Prostate gland (tissue), 2 donors: Measurements from ENCODE around the gene KAZN.

ENCODE experiments used
- CTCF ChIP-seq, 4 experiments: fragments of 200-600 bp in 2 of 4; fragments of 450-650 bp in 2 of 4; sonication (generic) in 2 of 4; IDR thresholded peaks; 1 replicate in 3 of 4; 2 replicates in 1 of 4; pipeline ENCODE4 v1.5.1; 2016 to 2019; ENCODE audit warnings: antibody characterized with exemption in 4 of 4, mild to moderate bottlenecking in 2 of 4, moderate library complexity in 2 of 4
- POLR2A ChIP-seq: fragments of 450-650 bp; IDR thresholded peaks from one replicate; pipeline ENCODE4 v1.6.1; 2016; ENCODE audit warnings: antibody characterized with exemption, mild to moderate bottlenecking
- POLR2AphosphoS5 ChIP-seq: sonication (generic); formaldehyde crosslinking; IDR thresholded peaks from one replicate; pipeline ENCODE4 v1.6.1; 2017; ENCODE audit warnings: antibody characterized with exemption

GRCh38 chr1:14715802-14716201 is 117.3 kb downstream of the KAZN start:
- TF ChIP-seq CTCF (IDR thresholded peaks at IDR 0.05) (no peak), POLR2A (no peak), POLR2AphosphoS5 (no peak)
